Astrocyte (in vitro differentiated cells and primary cell): ENCODE measurements around the gene TJAP1. TPM values are rescaled to one million over a fixed set of nuclear protein-coding genes. Genes with fewer than 3 reads are reported as not detected.

Experiments
- DNase-seq: peaks from one replicate; pipeline ENCODE4 v3.0.0-alpha.2; 2010; ENCODE audit warnings: low read depth
- FAIRE-seq: peaks from 2 replicates; lab custom pipeline; 2011; peaks lifted over from hg19 to GRCh38; lab: Jason Lieb, UNC
- H2AFZ ChIP-seq: 2 replicates; pipeline ENCODE4 v1.6.0; 2012; ENCODE audit warnings: low read depth, low read length, inconsistent platforms
- H3K27ac ChIP-seq: 2 replicates; pipeline ENCODE4 v1.5.1; 2011; ENCODE audit warnings: low read depth, low read length, inconsistent platforms
- H3K27me3 ChIP-seq: 2 replicates; pipeline ENCODE4 v1.6.0; 2011; ENCODE audit warnings: low read length, inconsistent platforms; ENCODE audit not compliant: insufficient read depth
- H3K36me3 ChIP-seq: 2 replicates; pipeline ENCODE4 v1.5.1; 2011; ENCODE audit warnings: low read length, inconsistent platforms; ENCODE audit not compliant: insufficient read depth
- H3K4me1 ChIP-seq: 2 replicates; pipeline ENCODE4 v1.5.1; 2011; ENCODE audit warnings: low read length, inconsistent platforms; ENCODE audit not compliant: insufficient read depth
- H3K4me2 ChIP-seq: 2 replicates; pipeline ENCODE4 v1.6.0; 2012; ENCODE audit warnings: low read length, inconsistent platforms
- H3K4me3 ChIP-seq: 2 replicates; pipeline ENCODE4 v1.5.1; 2011; ENCODE audit warnings: low read depth, mild to moderate bottlenecking, low read length, inconsistent platforms; ENCODE audit not compliant: insufficient read depth
- H3K79me2 ChIP-seq: 2 replicates; pipeline ENCODE4 v1.6.0; 2012; ENCODE audit warnings: mild to moderate bottlenecking, low read length, inconsistent platforms; ENCODE audit not compliant: insufficient read depth
- H3K9ac ChIP-seq: 2 replicates; pipeline ENCODE4 v1.6.0; 2012; ENCODE audit warnings: mild to moderate bottlenecking, low read length, inconsistent platforms
- H3K9me3 ChIP-seq: 2 replicates; pipeline ENCODE4 v1.5.1; 2012; ENCODE audit warnings: low read depth, mild to moderate bottlenecking, low read length, inconsistent platforms; ENCODE audit not compliant: insufficient read depth
- H4K20me1 ChIP-seq: 2 replicates; pipeline ENCODE4 v1.6.0; 2012; ENCODE audit warnings: low read length, inconsistent platforms; ENCODE audit not compliant: insufficient read depth
- H3K27ac Mint-ChIP-seq: one replicate; pipeline ENCODE4 v1.8.0; 2021; ENCODE audit warnings: mild to moderate bottlenecking, mixed read lengths; ENCODE audit not compliant: unreplicated experiment
- H3K27me3 Mint-ChIP-seq: one replicate; pipeline ENCODE4 v1.8.0; 2021; ENCODE audit warnings: low read depth, mixed read lengths; ENCODE audit not compliant: unreplicated experiment
- H3K36me3 Mint-ChIP-seq: one replicate; pipeline ENCODE4 v1.8.0; 2021; ENCODE audit warnings: low read depth, mixed read lengths; ENCODE audit not compliant: unreplicated experiment
- H3K4me1 Mint-ChIP-seq: one replicate; pipeline ENCODE4 v1.8.0; 2021; ENCODE audit warnings: low read depth, mixed read lengths; ENCODE audit not compliant: unreplicated experiment
- H3K4me3 Mint-ChIP-seq: one replicate; pipeline ENCODE4 v1.8.0; 2021; ENCODE audit warnings: mild to moderate bottlenecking, moderate library complexity, mixed read lengths; ENCODE audit not compliant: unreplicated experiment
- H3K9me3 Mint-ChIP-seq: one replicate; pipeline ENCODE4 v1.8.0; 2021; ENCODE audit warnings: mild to moderate bottlenecking, mixed read lengths; ENCODE audit not compliant: unreplicated experiment
- EZH2 ChIP-seq: IDR thresholded peaks from 2 replicates; pipeline ENCODE4 v1.6.1; 2012; ENCODE audit warnings: mild to moderate bottlenecking, low read length, inconsistent platforms; ENCODE audit not compliant: insufficient read depth
- total RNA-seq: library from RNA; stranded (reverse); gene quantifications from 2 replicates; pipeline ENCODE4 v1.2.1, GENCODE V29; 2021
- TF ChIP-seq, protein P1 (sequence below): IDR thresholded peaks from 2 replicates; pipeline ENCODE4 v1.5.1; 2011; ENCODE audit warnings: low read depth, mild to moderate bottlenecking, inconsistent platforms, low read length, moderate library complexity; ENCODE audit not compliant: insufficient read depth

TJAP1 gene
- total RNA-seq, 1 donor from 2014 or later = 26.6 TPM

DNA sequence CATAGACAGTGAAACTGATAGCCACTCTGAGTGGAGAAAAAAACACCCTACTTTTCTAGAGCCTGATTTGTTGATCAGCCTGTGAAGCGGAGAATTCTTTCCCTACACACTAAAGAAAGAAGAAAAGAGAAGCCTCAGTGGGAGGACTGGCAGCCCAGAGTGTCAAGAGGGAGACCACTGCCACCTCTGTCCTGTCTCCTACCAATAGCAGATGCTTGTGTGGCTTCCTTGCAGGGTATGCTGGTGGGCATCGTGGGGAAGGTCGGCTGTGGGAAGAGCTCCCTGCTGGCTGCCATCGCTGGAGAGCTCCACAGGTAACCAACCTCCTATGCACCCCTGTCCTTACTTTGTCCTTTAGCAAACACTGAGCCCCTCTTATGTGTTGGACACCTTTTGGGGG lies 39.7 kb upstream of the TJAP1 start:
- H3K27me3 ChIP-seq = no peaks in the 10 kb centered on the region
- peaks cover 14% of the 10 kb centered on the region for H3K4me1 ChIP-seq
- peaks cover 8% of the 10 kb centered on the region for H4K20me1 ChIP-seq
- no peaks in the 10 kb centered on the region for H3K79me2 ChIP-seq
- no peak for DNase-seq
- H3K9me3 ChIP-seq = no peaks in the 10 kb centered on the region
- peaks cover 27% of the 10 kb centered on the region for H3K36me3 Mint-ChIP-seq
- H3K9ac ChIP-seq = no peak overlapping the region
- no peak overlapping the region for H3K4me3 ChIP-seq
- no peak overlapping the region for H3K4me2 ChIP-seq
- H3K27ac ChIP-seq = no peak overlapping the region
- FAIRE-seq = no peak
- TF ChIP-seq, protein P1, sequence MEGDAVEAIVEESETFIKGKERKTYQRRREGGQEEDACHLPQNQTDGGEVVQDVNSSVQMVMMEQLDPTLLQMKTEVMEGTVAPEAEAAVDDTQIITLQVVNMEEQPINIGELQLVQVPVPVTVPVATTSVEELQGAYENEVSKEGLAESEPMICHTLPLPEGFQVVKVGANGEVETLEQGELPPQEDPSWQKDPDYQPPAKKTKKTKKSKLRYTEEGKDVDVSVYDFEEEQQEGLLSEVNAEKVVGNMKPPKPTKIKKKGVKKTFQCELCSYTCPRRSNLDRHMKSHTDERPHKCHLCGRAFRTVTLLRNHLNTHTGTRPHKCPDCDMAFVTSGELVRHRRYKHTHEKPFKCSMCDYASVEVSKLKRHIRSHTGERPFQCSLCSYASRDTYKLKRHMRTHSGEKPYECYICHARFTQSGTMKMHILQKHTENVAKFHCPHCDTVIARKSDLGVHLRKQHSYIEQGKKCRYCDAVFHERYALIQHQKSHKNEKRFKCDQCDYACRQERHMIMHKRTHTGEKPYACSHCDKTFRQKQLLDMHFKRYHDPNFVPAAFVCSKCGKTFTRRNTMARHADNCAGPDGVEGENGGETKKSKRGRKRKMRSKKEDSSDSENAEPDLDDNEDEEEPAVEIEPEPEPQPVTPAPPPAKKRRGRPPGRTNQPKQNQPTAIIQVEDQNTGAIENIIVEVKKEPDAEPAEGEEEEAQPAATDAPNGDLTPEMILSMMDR = no peak
- TF ChIP-seq EZH2 = no peak
- no peak overlapping the region for H3K27ac Mint-ChIP-seq
- H3K27me3 Mint-ChIP-seq = no peaks in the 10 kb centered on the region
- no peak overlapping the region for H2AFZ ChIP-seq
- H3K9me3 Mint-ChIP-seq = no peaks in the 10 kb centered on the region
- no peak overlapping the region for H3K4me3 Mint-ChIP-seq
- H3K4me1 Mint-ChIP-seq = peaks cover 16% of the 10 kb centered on the region
- peaks cover 3% of the 10 kb centered on the region for H3K36me3 ChIP-seq

DNA sequence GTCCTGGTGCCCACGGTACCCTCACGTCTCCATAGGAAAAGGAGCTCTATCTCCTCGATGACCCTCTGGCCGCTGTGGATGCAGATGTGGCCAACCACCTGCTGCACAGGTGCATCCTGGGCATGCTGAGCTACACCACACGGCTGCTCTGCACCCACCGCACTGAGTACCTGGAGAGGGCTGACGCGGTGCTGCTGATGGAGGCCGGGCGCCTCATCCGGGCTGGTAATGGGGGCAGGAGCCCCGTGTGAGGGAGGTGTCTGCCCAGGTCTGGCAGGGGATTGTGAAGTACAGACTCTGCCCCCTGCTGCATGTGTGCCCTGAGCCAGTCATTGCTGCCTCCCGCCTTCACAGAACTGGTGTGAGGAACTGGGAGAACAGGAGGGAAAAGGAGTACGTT lies 34.4 kb upstream of the TJAP1 start:
- no peak for TF ChIP-seq EZH2
- TF ChIP-seq, protein P1 = no peak
- no peak overlapping the region for H3K9ac ChIP-seq
- no peaks in the 10 kb centered on the region for H3K4me1 ChIP-seq
- H3K4me1 Mint-ChIP-seq = no peaks in the 10 kb centered on the region
- FAIRE-seq = no peak
- peaks cover 14% of the 10 kb centered on the region for H3K36me3 ChIP-seq
- DNase-seq = no peak
- H3K4me2 ChIP-seq = no peak overlapping the region
- H3K36me3 Mint-ChIP-seq = peaks cover 33% of the 10 kb centered on the region
- H2AFZ ChIP-seq = no peak overlapping the region
- no peaks in the 10 kb centered on the region for H3K27me3 Mint-ChIP-seq
- H3K79me2 ChIP-seq = no peaks in the 10 kb centered on the region
- H3K27ac Mint-ChIP-seq = peak overlapping the region; percentile 18
- no peak overlapping the region for H3K4me3 Mint-ChIP-seq
- H3K9me3 Mint-ChIP-seq = no peaks in the 10 kb centered on the region
- no peak overlapping the region for H3K4me3 ChIP-seq
- H3K27ac ChIP-seq = no peak overlapping the region
- H3K27me3 ChIP-seq = no peaks in the 10 kb centered on the region
- no peaks in the 10 kb centered on the region for H3K9me3 ChIP-seq
- H4K20me1 ChIP-seq = no peaks in the 10 kb centered on the region

DNA sequence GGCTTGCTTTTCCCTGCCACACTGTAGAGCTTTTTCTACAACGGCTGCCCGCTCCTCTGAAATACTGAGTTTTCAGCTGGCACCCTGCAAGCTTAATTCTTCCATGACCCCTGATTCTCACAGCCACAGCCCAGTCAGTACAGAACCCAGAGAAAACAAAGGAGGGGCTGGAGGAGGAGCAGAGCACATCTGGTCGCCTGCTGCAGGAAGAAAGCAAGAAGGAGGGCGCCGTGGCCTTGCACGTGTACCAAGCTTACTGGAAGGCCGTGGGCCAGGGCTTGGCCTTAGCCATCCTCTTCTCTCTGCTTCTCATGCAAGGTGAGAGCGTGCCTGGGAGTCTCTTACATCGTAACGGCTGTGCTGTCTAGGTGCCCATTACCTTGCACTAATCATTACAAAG lies 33.3 kb upstream of the TJAP1 start:
- H3K27ac ChIP-seq = no peak overlapping the region
- H3K4me3 Mint-ChIP-seq = no peak overlapping the region
- H3K9me3 Mint-ChIP-seq = no peaks in the 10 kb centered on the region
- peaks cover 34% of the 10 kb centered on the region for H3K36me3 Mint-ChIP-seq
- FAIRE-seq = no peak
- no peak overlapping the region for H3K4me2 ChIP-seq
- TF ChIP-seq, protein P1 = no peak
- TF ChIP-seq EZH2 = no peak
- no peaks in the 10 kb centered on the region for H3K79me2 ChIP-seq
- H3K27ac Mint-ChIP-seq = no peak overlapping the region
- H3K27me3 ChIP-seq = no peaks in the 10 kb centered on the region
- no peaks in the 10 kb centered on the region for H3K4me1 ChIP-seq
- no peak overlapping the region for H3K4me3 ChIP-seq
- H2AFZ ChIP-seq = no peak overlapping the region
- H4K20me1 ChIP-seq = no peaks in the 10 kb centered on the region
- H3K9ac ChIP-seq = no peak overlapping the region
- H3K4me1 Mint-ChIP-seq = no peaks in the 10 kb centered on the region
- H3K36me3 ChIP-seq = peaks cover 14% of the 10 kb centered on the region
- no peaks in the 10 kb centered on the region for H3K9me3 ChIP-seq
- H3K27me3 Mint-ChIP-seq = no peaks in the 10 kb centered on the region
- no peak for DNase-seq
